Activated naive CD4-positive, alpha-beta T cell (primary cell): ENCODE data around the gene NANOS2.
A peak's percentile ranks its signal among the peaks of the same experiment; 100 is the strongest.
"Not testable (repeated sequence)": the region's sequence is repeated elsewhere in the genome, so short reads cannot be mapped to it uniquely, and the experiment has no call there.

Experiments used
- DNase-seq, 4 experiments: peaks; one replicate each; lab custom pipeline; 2025; lab: John Stamatoyannopoulos, UW

Gene NANOS2

DNA sequence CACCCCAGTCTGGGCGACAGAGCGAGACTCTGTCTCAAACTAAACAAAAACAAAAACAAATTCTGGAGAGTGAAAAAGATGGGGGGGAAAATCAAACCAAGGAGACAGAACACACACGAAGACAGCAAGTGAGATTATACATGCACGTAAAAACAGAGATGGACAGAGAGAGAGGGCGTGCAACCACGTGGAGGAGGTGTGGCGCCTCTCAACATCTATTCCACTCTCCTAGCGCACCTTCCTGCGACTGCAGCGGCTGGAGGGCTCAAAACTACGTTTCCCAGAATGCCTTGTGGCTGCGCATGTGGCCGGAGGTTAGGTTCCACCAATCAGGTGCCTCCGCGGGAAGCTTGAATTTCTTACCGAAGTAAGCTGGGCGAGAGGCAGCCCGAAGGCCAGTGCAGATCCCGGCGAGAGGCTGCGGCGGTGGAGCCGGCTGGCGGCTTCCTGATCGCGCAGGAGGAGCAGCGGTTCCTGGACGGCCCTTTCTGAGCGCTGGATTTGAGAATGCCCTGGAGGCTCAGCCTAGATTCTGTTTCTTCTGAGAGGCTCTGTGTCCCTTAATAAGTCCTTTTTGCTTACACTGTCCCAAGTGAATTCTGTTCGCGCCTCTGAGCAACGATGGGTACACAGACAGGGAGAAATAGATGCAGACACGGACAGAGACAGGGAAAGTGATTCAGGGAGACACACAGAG, 13.1 kb upstream of the NANOS2 start:
- peak; percentile 61 to 82 (median 68) for DNase-seq

DNA sequence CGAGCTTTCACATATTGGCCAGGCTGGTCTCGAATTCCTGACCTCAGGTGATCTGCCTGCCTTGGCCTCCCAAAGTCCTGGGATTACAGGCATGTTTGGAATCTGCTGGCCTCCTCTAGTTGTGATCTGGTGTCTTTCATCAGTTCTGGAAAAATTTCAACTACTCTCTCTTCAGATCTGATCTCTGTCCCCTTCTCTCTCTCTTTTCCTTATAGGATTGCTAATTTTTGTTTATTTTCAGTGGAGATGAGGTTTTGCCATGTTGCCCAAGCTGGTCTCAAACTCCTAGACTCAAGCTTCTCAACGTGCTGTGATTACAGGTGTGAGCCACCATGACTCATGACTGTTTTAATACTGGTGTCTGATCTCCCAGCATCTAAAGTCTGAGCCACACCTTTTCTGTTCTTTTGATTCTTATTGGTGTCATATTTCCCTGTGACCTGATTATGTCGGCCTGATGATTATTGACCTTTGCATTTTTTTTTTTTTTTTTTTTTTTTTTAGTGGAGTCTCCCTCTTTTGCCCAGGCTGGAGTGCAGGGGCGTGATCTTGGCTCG, 10.4 kb upstream of the NANOS2 start:
- no peak for DNase-seq

DNA sequence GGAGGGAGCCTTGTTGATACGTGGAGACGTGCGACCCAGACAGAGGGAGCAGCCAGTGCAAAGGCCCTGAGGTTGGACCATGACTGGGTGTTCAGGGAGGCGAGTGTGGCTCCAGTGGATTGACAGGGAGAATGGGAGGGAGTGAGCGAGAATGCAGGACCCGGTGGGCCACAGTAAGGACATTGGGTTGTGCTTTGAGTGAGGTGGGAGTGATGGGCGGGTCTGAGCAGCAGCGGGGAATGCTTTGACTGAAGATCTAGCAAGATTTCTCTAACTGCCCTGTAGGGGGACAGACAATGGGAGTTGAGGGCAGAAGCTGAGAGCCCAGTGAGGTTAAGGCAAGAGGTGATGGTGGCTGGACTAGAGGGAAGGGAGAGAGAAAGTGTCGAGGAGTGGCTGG, 7.7 kb upstream of the NANOS2 start:
- no peak for DNase-seq

DNA sequence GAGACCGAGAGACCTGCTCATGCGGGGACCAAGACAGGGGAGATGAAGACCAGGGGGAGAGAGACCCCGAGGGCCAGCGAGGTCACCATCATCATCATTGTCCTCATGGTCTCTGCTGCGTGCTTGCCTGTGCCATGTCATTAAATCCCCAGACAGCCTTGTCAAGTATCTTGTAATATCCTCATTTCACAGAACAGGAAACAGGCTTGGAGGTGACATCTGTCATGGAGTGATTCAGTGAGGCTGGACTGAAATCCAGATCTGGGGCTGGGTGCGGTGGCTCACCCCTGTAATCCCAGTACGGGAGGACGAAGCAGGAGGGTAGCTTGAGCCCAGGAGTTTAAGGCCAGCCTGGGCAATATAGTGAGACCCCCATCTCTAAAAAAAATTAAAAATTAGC, 5.9 kb upstream of the NANOS2 start:
- no peak for DNase-seq

DNA sequence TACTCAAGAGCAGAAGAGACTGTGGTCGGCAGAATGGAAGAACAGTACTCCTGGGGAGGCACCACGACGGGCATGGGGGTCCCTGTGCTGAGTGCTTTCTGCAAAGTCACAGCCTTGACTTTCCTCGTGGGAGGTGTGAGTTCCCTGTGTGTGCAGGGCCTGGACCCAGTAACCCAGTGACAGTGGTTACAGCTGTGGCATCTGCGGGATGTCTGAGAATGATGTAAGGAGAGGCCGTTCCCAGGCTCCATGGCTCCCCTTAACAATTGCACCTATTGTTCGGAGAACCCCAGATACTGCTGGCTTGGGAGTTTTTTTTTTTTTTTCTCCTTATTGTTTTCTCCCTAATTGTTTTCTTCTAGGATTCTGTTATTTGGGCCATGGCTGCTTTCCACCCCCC, 5.1 kb upstream of the NANOS2 start:
- DNase-seq: no peak

DNA sequence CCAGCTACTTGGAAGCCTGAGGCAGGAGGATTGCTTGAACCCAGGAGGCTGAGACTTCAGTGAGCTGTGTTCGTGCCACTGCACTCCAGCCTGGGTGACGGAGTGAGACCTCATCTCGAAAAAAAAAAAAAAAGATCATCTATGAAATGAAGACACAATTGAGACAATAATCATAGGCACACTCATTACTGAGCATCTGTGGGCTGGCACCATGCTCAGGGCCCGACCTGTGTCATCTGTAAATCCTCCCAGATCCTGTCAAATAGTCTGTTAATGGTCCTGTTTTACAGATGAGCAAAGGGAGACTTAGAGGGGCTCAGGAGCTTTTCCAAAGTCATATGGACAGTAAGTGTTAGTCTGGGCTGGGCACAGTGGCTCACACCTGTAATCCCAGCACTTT, 4.1 kb upstream of the NANOS2 start:
- DNase-seq: no peak

DNA sequence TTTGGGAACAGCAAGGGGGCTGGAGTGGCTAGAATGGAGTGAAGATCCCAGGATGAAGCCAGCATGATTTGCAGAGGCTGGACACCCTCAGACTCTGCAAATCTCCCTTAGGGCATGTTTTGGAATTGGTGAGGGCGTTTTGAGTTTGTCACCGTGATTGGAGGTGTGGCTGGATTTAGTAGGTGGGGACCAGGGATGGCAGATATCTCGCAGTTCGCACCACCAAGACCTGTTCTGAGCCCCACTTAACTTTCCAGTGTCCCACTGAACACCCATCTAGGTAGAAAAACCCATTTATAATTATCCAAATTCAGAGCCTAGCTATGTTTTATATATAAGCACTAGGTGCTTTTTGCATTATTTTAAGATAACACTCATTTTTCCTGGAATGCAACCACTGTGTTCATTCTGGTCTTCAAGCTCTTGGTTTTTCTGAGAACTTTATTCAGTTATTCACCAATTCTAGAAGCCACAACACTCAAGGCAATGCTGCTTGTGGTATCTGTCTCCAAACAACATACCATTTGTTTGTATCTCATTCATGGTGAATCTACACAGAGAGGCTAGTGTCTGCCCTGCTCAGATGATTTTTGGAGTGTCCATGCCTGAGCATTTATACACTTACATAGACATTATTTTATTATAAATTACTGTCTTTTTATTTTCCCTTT, 3.0 kb upstream of the NANOS2 start:
- no peak for DNase-seq

DNA sequence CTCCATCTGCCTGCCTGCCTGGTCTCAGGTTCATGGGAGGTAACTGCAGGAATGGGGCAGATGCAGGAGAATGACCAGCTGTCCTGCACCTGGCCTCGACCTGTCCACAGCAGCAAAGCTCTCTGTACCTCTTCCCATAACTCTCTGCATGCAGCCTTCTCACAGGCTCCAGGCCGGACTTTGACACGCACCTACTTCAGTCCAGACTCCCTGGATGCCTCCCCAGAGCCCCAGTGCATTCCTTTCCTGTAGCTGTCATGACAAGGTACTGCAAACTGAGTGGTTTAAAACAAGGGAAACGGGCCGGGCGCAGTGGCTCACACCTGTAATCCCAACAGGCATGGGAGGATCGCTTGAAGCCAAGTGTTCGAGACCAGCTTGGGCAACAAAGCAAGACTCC, 3.3 kb downstream of the NANOS2 start:
- DNase-seq: no peak

DNA sequence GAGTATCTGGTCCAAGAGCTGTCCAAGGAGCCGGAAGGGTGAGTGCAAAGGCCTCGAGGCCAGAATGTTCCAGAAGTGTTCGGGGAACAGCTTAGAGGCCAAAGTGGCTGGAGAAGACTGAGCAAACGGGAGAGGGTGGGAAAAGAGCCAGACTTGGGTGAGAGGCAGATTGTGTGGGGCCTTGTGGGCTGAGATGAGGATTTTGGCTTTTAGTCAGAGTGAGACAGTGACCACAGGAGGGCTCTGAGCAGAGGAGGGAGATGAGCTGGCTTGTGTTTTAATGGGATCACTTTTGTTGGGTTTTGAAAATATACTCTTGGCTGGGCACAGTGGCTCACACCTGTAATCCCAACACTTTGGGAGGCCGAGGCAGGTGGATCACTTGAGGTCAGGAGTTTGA, 5.6 kb downstream of the NANOS2 start:
- DNase-seq: no peak

DNA sequence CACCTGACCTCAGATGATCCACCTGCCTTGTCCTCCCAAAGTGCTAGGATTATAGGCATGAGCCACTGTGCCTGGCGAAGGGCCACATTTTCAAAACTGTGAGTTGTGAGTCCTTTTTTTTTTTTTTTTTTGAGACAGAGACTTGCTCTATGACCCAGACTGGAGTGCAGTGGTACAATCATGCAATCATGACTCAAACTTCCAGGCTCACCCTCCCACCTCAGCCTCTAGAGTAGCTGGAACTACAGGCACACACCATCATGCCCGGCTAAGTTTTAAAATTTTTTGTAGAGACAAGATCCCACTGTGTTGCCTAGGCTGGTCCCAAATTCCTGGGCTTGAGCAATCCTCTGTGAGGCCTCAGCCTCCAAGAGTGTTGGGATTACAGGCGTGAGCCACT, 8.4 kb downstream of the NANOS2 start:
- DNase-seq: no peak

DNA sequence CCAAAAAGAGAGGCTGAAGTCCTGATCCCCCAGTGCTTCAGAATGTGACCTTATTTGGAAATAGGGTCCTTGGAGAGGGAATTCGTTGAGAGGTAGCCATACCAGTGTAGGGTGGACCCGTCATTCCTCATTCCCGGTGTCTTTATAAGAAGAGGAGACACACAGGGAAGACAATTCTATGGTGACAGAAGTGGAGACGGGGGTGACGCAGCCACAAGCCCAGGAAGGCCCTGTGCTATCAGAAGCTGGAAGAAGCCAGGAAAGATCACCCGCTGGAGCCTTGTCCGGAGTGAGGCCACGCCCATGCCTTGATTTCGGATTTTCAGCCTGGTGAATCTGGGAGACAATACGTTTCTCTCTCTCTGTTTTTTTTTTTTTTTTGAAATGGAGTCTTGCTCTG, 9.6 kb downstream of the NANOS2 start:
- DNase-seq: no peak

DNA sequence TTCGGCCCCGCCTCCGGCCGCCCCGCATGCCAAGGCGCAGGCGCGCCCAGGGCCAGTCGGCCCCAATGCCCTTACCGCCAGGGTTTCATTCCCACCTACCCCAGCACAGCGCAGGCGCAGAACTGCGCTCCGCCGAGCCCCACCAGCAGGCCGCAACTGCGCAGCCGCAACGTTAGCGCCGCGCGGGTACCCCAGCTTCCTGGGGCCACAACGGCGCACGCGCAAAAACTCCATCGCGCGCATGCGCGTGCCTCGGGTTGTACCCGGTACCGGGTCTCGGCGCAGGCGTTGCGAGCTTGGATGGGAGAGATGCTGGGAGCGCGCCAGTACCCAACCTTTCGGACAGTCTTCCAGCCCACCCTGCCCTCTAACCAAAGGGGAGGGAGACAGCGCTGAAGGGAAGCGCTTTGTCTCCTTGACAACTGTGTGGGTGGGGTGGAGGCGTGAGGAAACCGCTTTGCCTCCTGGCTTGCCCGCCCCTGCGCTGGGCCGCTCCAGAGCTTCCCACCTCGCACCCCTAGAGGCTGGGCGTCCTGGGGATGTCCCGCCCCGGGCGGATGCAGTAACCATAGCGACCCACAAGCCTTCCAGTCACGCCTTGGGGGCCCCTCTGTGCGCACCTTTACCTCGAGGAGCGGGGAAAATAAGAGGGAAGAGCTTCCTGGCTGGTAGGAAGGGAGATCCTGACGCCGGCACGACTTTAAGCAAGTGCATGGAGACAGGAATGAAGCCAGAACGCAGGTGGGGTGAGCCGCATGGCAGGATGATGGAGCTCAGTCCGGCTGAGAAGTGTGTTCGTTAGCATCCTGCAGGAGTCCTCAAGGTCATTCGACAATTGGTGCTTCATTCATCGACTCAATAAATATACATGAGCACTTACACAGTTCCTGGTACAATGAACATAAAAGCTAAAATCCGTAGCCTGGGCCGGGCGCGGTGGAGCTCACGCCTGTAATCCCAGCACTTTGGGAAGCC, 11.6 kb downstream of the NANOS2 start:
- DNase-seq: peak; percentile 97 to 99 (median 98)

DNA sequence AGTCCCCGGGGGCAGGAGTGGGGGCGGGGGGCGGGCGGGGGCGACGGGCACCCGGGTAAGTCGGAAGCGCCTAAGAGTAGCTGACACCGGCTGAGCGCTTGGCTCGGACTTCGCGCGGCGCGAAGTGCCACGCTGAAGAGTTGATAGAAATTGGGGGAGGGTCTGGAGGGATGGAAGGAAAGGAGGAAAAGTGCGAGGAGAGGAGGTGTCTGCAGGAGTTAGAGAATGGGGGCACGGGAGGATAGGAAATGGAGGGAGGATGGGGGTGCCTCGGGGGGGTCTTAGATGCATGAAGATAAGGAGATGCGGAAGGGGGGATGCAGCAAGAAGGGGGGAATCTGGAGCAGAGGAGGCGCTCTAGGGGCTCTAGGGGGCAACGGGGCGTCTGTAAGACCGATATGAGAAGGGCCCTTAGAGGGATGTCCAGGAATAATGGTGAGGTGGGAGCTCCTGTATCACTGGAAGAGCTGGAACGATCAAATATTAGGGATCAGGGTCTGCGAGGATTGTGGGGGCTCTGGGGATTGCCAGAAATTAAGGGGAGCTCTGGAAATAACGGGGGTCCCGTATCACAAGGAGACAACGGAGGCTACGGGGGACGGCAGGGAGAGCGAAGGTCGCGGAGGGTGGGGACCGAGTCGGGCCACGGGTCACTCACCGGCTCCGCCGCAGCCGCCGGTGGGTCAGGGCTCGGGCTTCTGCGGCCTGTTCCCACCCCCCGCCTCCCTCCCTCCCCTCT, 12.5 kb downstream of the NANOS2 start, which contains the start of gene MYPOP:
Gene MYPOP, minus strand, starts transcription at position 702 of the 739 bp plus-strand sequence. CDS start 840 bp downstream, outside the sequence.
- DNase-seq: no peak

DNA sequence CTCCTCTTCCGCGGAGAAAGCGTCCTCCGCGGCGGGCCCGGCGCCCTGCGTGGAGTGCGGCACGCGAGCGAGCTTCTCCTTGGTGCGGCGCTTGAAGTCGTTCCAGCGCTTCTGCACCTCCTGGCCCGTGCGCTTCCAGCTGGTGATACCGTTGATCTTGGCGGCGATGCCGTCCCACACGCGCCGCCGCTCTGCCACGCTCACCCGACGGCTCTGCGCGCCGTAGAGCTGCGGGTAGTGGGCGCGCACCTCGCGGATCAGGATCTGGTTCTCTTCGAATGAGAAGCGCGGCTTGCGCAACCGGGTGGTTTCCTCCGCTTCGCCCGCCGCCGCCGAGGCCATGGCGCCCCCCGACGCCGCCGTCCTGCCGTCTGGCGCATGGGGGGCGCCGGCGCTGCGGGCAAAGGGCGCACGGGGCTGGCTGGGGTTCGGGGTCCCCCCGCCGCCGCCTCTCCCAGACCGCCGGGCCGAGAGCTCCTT, 13.1 kb downstream of the NANOS2 start:
- DNase-seq: peak in 1 of 4 experiments; percentile 14

DNA sequence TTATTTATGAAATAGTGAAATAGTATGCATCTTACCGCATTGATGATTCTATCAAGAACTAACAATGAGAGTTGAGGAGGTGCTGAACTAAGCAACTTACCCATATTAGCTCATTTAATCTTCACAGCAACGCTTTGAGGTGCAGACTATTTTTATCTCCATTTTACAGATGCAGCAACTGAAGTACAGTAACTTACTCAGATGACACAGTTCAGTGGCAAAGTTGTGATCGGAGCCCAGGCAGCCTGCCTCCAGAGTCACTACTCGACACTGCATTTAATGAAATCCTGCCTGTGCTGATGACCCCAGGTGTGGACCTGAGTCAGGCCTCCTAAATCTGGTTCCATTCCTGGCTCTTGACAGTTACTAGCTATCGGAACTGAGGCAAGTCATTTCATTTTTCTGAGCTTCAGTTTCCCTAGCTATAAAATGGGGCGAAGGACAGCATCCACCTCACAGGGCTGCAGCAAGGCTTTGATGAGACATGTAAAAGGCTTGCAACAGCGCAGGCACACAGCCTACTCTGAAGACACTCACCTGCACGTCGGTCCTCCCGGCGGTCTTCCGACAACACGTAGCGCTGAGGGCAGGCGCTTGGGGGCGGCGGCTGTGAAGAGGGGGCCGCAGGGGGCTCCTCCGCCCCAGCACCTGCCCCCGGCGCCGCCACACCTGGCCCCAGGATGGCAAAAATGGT, 13.7 kb downstream of the NANOS2 start:
- DNase-seq: no peak

DNA sequence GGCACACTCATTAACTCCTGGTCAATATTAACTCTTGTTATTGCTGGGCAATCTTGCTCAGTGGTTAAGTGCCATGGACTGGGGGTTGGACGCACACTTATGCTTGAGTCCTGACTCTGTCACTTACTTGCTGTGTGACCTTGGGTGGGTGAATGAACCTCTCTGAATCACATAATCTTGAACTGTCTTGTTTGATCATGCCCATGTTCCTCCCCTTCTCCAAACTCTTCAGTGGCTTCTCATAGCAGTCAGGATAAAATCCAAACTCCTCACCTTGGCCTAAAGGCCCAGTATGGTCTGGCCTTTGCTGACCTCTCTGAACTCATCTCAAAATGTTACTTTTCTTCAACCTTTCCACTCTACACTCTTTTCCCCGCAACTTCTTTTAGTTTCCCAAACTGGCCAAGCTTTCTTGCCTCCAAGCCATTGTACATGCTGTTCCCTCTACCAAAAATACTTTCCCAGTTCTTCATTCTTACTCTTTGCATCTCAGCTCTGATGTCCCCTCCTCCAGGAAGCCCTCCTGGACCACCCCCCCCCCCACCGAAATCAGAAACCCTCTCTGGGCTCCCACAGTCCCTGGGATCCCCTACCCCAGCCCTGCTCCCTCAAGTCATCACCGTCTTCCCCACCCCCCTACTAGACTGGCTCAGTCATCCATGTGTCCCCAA, 14.5 kb downstream of the NANOS2 start:
- no peak for DNase-seq

DNA sequence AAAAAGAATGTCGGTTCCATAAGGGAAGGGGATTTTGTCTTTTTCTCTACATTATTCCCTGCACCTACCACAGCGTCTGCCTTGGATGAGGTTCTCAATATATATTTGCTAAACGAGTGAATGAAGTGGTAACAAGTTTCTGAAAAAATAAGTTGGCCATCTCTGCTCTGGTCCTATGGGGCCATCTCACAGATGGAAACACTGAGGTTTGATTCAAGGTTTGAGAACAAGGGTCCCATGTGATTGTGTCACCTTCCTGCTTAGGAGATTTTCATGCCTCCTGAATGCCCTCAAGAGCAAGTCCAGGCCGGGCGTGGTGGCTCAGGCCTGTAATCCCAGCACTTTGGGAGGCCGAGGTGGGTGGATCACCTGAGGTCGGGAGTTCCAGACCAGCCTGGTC, 15.3 kb downstream of the NANOS2 start:
- DNase-seq: no peak

DNA sequence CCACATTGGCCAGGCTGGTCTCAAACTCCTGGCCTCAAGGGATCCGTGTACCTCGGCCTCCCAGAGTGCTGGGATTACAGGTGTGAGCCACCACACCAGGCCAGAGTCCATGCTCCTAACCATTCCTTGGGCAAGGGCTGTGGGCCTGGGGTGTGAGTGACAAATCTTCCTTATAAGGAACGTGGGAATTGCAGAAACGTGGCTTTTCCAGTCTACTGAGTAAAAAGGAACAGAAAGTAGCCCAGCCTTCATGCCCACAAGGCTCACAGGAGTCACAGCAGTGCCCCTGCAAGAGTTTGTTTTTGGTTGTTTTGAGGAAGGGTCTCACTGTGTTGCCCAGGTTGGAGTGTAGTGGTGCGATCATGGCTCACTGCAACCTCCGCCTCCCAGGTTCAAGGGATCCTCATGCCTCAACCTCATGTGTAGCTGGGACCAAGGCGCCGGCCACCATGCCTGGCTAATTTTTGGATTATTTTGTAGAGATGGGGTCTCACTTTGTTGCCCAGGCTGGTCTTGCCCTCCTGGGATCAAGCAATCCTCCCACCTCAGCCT, 17.2 kb downstream of the NANOS2 start:
- DNase-seq: no peak

DNA sequence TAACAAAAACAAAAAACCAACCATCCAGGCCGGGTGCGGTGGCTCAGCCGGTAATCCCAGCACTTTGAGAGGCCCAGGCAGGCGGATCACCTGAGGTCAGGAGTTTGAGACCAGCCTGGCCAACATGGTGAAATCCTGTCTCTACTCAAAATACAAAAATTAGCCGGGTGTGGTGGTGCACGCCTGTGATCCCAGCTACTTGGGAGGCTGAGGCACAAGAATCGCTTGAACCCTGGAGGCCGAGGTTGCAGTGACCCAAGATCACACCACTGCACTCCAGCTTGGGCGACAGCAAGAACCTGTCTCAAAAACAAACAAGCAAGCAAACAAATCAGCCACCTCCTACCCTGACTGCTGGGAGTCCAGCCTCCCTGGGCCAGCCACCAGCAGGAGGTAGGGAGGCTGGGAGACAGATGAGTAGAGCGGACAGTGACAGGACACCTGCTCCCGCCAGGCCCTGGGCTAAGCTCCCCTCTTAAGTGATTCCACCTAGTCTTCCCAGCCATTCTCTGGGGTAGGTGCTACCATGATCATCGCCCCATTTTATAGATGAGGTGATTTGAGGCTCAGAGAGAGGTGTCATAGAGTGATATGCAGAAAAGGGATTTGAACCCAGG, 18.5 kb downstream of the NANOS2 start:
- DNase-seq: not testable (repeated sequence)
